CD4-positive, alpha-beta T cell treated with Interleukin-17A for 4 hours (primary cell): ENCODE measurements around the gene PRCP.

Experiments
- DNase-seq: peaks from one replicate; pipeline ENCODE4 v3.0.0-alpha.2; 2020; ENCODE audit warnings: mixed read lengths

The PRCP gene

DNA sequence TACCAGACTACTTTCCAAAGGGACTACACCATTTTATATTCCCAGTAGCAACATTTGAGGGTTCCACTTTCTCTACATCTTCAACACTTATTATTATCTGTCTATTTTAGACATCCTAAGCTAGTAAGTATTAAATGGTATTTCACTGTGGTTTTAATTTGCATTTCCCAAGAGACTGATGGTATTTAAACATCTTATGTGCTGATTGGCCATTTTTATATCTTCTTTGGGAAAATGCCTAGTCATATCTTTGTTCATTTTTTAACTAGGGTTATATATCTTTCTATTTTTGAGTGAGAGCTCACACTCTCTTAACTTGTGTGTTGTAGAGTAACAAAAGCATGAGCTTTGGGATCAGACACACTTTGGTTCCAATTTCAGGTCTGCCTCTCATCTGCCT, 73.7 kb downstream of the PRCP start:
- DNase-seq = no peak

DNA sequence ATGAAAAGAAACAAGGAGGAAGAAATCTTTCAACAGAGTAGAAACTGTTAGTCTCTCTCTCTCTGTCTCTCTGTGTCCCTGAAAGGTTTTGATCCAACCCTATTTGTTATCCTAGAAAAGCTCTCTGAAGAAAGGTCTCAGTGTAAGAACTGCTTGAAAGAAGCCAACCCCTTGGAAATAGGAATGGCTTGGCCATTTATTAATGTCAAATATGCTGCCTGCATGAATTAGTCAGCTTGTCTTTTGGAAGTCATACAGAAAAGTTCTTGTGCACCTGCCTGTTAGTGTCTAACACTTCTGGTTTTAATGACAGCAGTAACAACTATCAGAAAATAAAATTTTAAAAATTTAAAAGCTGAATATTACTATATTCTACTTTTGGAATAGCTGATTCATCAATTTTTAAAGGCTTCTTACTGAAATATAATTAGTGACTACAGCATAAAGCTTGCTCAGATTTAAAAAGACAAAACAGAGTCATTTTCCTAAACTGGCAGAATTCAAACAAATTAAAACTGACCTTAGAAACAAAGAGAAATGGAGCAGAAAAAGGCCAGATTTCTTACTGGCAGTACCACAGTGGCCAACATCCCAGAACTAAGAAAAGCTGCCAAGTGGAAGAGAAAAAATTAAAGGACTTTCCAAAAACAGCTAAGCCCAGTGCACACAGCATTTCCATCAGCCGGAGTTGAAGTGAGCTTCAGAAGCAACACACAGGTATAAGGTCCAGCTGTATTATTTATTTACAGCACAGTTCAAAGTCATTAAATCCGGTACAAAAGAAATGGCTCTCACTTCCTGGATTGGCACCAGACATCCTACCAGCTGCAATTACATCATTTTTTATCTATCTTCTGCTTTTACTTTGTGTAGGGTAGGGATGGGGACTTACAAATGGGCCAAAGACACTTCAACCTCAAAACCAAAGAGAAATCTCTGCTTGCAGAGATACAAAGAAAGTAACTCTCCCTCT, 76.3 kb downstream of the PRCP start:
- DNase-seq = no peak

DNA sequence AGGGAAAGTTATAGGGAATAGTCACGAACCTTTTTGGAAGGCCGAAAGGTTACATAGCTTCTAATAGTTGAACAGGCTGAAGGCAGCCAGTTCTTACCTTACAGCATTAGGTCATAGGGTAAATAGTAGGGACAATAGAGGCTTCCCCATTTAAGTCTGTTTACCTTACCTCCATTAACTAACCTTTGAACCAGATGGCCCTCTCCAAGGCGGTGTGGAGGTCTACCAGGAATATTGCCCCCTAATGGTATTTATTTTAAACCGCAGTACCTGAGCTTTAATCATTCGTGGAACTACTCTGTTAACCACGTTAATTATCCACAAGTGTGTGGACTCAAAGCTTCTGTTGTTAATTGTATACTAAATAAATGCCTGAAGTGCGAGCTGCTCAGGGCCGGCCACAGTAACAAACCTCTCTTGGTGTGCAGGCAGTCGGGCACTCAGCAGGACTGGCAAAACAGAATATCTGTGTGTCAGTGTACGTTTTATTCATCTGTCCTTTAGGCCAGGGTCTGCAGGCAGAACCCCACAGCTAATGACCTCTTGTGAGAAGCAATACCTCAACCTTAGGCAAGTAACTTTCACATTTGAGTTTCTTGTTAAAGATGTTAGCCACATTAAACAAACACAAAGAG, 81.7 kb downstream of the PRCP start:
- DNase-seq = no peak

DNA sequence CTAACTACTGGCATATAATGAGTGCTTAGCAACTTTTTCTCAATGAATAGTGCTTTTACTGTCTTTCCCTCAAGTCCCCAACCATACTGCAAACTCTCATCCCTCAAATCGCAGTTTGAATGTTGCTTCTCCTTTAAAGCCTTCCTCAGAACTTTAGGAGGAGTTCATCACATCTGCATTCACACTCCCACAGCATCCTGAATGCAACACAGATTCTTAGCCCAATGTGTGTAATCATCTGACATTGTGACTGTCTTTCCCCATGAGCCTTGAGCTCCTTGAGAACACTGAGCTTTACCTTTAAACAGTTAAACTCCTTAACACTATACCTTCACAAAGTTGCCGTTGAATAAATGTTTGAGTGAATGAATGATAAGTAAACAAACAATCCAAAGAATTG, 84.8 kb downstream of the PRCP start:
- DNase-seq = no peak

DNA sequence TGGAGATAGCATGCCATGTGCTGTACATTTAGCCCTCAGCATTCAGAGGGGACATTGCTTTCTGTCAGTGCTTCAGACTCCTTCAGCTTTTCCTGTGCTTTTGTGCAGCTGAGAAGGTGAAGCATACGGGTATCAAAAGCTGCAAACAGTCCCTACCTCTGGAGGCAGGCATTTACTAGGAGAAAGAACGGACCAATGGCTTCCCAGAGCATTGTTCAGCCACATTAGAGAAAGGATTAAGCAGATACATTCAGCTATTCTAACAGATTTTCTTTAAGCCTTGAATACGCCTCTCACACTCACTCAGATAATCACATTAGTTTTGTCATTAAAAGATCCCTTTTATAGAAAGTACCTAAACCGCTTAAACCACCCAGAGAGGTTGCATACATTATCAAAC, 85.9 kb downstream of the PRCP start:
- no peak for DNase-seq

DNA sequence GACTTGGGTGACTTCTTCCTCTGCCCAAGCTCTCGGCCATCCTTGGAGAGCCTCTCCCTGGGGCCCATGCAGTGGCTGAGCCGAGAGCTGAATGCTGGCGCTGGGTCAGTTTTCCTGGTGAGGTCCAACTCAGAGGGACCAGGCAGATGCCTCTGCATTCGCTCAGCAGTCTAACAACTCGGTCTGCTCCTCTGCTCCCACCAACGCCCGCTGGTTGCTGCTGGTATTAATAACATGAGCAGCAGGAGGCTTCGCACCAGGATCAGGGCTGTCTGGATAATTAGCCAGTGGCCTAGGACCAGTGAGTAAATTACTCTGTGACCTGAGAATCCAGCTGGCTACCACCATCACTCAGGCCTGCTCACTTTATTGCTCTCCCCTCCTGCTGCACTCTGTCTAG, 88.9 kb downstream of the PRCP start:
- DNase-seq = no peak

DNA sequence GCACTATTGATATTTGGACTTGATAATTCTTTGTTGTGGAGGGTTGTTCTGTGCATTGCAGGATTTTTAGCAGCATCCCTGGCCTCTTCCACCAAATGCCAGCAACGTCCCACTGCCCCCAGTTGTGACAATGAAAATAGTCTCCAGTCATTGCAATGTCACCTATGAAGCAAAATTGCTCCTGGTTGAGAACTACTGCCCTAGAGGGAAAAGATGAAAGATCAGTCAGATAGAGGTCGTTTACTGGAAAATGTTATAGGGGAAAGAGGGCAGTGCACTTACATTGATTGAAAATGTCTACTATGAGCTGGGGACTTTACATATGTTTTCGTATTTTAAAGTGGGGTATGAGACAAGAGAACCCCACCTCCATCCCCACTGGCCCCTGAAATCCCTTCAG, 89.5 kb downstream of the PRCP start:
- no peak for DNase-seq

DNA sequence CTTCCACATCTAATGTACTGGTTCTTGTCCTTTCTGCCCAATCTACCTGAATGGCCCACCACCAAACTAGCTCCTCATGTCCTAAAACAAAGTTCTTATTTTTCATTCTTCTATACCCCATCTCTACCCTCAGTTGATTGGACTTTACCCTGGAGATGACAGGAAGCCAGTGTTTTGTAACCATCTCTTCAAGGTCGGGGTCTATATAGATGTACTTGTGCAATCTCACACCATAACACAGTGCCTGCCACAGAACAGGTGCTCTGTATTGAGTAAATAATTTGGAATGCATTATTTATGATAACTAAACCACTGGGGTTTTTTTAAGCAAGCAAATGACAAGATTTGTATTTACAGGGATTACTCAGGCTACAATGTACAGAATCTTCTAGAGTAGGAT, 89.9 kb downstream of the PRCP start:
- no peak for DNase-seq

DNA sequence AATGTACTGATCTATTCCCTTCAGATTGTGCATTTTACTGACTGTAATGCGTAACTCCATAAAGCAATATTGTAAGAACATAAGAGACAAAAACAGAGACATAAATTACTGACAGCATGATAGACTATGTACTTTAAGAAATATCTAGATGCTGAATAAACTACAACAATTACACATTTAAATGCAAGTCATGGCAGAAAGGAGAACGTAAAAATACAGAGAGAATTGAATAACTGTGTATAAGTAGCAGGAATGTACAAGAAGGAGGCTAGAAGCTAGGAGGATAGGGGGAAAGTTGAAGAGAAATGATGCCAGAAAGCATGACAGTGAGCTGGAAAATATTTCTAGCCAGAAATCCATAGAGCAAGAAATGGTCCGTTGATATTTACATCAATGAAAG, 92.6 kb downstream of the PRCP start:
- no peak for DNase-seq

DNA sequence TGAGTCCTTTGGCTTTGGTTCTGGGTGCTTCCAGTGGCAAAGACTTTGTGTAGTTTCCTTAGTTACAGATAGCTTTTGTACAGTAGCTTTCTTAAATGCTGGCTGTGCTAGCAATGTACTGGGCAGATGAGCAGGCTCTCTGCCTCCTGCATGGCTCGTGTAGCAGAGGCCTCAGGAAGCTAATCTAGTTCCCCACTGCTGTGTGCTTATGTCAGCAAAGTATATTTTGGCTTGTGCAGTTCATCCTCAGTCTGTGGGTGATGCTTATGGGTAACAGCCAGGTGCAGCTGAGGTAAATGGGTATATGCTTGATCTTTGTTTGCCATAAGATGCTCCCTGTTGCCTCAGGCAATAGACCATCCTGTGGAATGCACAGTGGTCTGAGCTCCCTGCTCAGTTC, 97.5 kb downstream of the PRCP start:
- DNase-seq = no peak

DNA sequence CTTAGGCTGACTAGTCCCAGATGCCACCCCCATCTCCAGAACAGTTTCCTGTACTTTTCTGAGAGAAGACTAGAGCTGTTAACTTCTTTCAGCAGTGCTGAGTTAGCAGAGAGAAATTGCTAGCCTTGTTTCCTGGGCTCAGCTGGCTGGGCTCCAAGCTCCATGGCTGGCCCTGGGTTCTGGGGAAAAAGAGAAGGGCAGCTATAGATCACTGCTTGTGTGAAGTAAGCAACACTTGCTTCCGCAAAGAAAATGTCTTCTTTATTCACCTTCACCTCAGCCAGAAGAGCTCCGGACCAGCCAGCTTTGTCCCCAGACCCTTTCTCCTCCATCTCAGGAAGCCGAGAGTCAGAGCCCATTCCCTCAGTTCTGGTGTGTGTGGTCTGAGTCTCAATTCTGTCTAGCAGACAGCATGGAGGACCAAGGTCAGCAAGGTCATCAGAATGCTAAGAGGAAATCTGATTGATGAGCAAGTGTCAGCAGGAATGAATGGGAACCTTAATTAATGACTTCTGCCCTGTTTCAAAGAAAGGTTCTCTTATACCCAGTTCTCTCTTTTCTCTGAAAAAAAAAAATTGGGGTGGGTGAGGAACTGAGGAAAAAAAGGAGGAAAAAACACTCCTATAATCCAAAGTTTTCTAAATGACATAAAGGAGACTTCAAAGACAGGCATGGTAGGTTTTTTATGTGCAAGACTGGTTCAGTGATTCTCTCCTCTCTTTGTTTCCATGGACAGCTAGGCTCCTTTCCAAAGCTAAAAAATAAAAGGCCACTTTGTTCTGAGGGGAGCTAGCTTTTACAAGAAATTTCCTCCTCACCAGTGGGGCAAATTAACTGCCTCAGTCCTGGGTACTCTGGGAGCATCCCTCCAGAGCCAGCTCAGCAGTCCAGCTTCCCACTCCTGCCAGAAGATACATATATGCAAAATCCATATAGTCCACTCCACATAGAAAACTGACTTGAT, 103.0 kb downstream of the PRCP start:
- no peak for DNase-seq

DNA sequence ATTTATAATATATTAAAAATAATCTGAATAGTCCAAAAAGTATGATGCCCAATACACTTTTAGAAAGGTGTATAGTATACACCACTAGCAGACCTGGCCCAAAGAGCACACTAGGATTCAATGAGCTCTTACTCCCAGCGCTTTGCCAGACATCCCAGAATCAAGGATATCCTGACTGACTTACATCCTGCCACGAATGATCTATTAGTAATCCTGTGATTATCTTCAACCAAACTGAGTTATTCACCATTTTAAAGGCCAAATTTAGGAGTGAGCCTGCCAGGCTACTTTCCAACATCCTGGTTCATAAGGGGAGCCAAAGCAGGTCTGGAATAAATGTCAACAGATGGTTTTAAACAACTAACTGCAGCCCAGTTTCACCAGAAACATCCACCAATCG, 105.7 kb downstream of the PRCP start:
- DNase-seq = no peak

DNA sequence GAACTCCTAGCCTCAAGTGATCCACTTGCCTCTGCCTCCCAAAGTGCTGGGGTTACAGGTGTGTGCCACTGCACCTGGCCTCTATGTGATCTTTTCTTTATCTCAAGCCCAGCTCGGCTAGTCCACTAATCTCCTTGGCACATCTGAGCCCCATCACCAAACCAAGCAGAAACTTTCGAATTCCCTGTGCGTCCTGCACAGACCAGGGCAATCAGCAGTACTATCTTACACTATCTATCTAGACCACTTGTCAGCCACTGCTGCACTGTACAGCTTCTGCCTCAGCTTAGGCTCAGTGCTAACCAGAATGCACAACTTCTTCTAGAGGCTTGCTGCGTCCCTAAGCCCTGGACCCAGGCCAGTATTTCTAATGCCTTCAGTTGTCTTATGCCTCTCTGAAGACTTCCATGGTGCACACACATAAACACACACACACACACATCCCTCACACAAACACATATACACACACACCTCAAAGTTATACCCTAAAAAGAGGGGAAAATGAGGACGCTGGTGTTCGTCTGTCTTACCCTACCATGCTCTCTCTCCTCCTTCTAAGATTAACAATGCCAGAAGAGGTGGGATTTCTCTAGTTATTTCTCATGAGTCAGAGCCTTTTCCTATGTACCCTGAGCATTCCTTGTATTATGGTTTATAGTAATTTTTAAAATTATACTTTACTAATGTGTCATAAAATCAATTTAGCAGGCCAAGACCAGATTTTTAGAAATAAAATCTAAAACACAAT, 107.2 kb downstream of the PRCP start:
- DNase-seq = no peak

DNA sequence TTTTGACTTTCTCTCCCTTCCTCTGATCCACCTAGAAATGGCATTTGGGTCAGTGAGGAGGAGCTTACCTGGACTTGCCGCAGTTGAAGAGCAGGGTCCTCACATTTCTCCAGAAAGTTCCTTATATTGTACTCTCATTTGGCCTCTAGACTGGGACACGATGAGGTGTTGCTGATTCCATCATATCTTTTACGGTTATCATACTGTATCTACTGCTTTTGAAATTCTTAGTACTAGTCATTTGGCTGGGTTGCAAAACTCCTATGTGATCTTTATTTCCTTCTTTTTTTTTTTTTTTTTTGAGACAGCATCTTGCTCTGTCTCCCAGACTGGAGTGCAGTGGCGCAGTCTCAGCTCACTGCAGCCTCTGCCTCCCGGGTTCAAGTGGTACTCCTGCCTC, 107.9 kb downstream of the PRCP start:
- DNase-seq = no peak

DNA sequence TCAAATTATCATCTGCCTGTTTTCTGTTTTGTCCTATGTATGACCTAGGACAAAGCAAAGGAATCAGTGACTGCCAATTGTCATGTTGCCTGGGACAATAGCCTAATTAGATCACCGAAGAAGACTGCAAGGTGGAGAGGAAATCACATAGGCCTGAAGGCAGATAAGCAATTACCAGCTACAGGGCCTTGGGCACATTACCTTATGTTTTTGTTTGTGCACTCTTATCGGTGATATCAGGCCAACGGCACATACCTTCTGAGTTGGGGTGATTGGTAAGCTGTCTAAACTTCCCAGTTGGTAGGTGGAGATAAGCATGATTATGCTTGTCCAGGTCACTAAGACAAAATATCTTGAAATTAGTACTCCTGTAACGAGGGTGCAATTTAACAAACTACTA, 108.5 kb downstream of the PRCP start:
- no peak for DNase-seq

DNA sequence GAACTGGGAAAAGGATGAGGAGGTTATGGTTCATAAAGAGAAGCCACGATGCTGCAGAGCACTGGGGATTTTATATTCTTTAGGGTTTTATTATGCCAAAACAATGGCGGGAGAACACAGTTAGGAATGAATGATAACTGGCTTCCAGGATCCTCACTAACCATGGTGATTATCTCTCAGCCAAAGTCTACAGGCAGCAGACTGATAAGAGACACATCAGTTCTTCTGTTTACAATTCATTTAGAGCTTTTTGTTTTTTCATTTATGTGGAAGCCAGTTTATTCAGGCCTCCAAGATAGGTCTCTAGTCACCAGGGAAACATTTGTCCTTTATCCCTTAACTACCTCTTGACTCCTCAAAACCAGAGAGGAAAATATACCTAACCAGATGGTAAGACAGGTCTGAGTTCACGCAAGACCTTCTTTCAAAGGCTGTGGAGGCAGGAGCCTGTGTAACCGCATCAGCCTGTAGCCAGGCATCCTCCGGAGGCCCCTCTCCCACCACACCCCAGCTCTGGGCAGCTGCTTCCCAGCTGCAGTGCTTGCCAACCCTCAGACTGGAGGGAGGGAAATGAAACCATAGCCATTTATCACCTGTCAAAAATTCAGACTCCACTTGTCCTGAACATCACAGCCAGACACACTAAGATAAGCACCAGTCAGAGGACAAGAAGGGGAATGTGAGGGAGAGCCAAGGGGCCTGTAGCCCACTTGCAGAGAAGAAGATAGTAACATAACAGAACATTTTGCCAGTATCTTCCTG, 109.3 kb downstream of the PRCP start:
- no peak for DNase-seq

DNA sequence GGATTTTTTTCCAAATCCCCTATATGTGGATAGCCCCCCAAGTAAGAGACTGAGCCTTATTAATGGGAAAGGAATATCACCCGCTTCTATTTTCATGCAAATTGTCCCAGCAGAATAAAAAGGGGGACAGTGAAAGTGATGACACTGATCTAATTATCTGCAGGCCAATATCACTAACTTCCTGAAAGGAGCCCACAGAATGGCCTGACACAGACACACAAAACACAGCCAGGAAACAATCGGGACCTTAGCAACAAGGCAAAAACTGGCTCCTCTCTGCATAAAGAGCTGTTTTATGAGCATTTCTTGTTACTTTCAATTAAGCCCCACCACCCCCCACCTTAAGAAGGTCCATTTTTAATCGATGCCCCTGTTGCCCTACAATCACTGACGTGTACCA, 112.2 kb downstream of the PRCP start:
- no peak for DNase-seq

DNA sequence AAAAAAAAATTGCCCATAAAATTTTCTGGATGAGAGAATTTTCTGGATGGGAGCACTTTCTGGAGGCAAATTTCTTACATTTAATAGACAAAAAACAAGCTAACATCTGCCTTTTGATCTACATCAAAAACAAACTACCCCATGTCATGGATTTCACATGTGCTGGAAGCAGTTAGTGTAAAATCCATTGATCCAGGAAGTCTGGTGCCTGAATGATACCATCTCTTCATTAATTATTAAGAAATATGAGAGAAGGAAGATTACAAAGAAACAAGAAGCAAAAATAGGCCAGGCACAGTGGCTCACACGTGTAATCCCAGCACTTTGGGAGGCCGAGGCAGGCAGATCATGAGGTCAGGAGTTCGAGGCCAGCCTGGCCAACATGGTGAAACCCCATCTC, 113.4 kb downstream of the PRCP start:
- no peak for DNase-seq

DNA sequence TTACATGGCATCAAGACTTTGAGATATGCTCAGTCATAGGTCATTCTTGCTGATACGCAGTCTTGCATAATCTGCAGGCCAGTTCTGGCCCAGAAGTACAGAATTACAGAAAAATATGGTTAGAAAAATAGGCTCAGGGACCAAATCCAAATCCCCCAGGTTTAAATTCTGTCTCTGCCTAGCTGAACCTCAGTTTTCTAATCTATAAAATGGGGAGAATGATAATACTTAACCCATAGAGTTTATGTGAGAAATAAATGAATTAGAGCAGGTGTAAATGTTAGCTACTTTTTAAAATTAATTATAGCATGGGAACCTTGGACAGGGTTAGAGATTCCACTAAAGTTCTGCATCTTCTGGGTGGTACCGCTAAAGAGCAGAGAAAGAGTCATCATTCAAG, 114.2 kb downstream of the PRCP start:
- DNase-seq = no peak

DNA sequence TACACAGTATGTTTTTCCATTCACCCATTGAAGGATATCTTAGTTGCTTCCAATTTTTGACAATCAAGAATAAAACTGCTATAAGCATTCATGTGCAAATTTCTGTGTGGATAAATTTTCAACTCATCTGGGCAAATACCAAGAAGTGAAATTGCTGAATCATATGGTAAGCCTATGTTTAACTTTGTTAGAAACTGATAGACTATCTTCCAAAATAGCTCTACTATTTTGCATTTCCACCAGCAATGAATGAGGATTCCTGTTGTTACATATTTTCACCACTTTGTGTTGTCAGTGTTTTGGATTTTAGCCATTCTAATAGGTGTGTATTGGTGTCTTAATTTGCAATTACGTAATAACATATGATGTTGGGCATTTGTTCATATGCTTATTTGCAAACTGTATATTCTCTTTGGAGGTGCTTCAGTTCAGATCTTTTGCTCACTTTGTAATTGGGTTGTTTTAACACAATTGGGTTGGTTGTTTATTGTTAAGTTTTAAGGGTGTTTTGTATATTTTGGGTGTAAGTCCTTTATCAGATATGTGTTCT, 117.3 kb downstream of the PRCP start:
- DNase-seq = no peak

DNA sequence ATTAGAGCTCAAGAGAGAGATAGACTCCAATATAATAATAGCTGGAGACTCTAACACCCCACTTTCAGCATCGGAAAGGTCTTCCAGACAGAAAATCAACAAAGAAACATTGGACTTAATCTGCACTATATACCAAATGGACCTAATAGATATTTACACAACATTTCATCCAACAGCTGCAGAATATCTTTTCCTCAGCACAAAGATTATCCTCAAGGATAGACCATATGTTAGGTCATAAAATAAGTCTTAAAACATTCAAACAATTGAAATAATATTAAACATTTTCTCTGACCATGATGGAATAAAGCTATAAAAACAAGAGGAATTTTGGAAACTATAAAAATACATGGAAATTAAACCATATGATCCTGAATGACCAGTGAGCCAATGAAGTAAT, 121.5 kb downstream of the PRCP start:
- no peak for DNase-seq

DNA sequence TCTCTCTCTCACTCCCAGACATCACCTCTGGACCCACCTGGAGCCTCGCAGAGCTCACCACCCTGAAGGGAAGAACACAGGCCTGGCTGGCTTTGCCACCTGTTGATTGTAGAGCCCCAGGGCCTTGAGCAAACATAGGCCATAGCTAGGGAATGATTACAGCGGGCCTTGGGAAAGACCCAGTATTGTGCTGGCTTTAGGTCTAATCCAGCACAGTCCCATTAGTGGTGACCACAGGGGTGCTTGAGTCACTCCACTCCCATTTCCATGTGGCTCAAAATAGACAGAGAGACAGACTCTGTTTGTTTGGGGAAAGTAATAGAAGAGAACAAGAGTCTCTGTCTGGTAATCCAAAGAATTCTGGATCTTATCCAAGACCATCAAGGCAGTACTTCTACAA, 123.9 kb downstream of the PRCP start:
- DNase-seq = no peak
